ENCODE data around the gene ASB12. TPM values are rescaled to one million over a fixed set of nuclear protein-coding genes. Genes with fewer than 3 reads are reported as not detected.

Gene ASB12
- total and polyA plus RNA-seq, 10 of the 15 experiments (the other 5 are each of a cell fraction or from before 2014, with no cell fraction given), result 0.07 to 0.35 (median 0.14) TPM; not detected in 6

DNA sequence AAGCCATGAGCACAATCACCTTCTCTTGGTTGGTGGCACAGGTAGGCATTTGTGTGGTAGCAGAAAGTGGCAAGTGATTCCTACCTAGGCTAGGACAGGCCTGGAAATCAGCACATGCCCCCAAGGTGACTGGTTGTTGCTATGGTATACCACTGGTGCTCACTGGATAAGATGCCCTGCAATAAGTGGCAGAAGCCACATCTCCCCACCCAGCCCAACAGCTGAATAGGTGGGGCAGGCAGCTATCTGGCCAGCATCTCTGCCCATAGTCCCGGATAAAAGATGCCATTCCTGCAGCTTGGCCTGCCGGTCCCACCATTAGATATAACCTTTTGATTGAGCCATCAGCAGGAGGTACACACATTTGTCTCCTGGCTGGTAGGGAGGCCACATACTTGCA is 46.0 kb downstream of the ASB12 start (continued):
- TF ChIP-seq, protein P1, sequence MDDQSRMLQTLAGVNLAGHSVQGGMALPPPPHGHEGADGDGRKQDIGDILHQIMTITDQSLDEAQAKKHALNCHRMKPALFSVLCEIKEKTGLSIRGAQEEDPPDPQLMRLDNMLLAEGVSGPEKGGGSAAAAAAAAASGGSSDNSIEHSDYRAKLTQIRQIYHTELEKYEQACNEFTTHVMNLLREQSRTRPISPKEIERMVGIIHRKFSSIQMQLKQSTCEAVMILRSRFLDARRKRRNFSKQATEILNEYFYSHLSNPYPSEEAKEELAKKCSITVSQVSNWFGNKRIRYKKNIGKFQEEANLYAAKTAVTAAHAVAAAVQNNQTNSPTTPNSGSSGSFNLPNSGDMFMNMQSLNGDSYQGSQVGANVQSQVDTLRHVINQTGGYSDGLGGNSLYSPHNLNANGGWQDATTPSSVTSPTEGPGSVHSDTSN (IDR thresholded peaks at IDR 0.05; ENCODE audit: insufficient replicate concordance, low read depth, low read length), result no peak

GRCh38 chrX:64182208-64182607 is 48.2 kb downstream of the ASB12 start:
- Histone ChIP-seq H3K4me2 (ENCODE audit: control insufficient read depth, insufficient read depth) (no peak overlapping the region), H3K79me2 (ENCODE audit: control insufficient read depth, insufficient read depth, low read length) (no peaks in the 10 kb centered on the region), H3K27ac (ENCODE audit: control insufficient read depth, insufficient read depth) (no peak overlapping the region), H3K36me3 (ENCODE audit: control insufficient read depth in 2 of 2, insufficient read depth in 2 of 2, low read length in 1 of 2) (no peaks in the 10 kb centered on the region), H3K27me3 (replicated peaks in 1 of 2; ENCODE audit: control insufficient read depth in 2 of 2, insufficient read depth in 2 of 2, low read length in 1 of 2) (no peaks in the 10 kb centered on the region), H4K20me1 (ENCODE audit: control insufficient read depth, insufficient read depth) (no peaks in the 10 kb centered on the region), H2AFZ (ENCODE audit: control insufficient read depth, low read depth, low read length) (no peak overlapping the region), H3K4me1 (ENCODE audit: control insufficient read depth, insufficient read depth, low read length) (no peaks in the 10 kb centered on the region), H3K9me3 (replicated peaks; ENCODE audit: control insufficient read depth, insufficient read depth, low read length) (no peaks in the 10 kb centered on the region), H3K4me3 (no peak overlapping the region), H3K9ac (ENCODE audit: control insufficient read depth, insufficient read depth, low read length) (no peak overlapping the region)
- POLR2A ChIA-PET, result no interaction called here
- DNase-seq (ENCODE audit: low read depth, low spot score), result no peak
- SMC1A ChIA-PET (ENCODE audit: uncharacterized antibody, unreplicated experiment), result interaction anchor here (0.5 to 0.7 kb wide), 2 partner anchors 20 to 851 kb away, joined by 3 to 4 read pairs; no protein-coding TSS in a partner anchor
- FAIRE-seq, result no peak
- no TSS peak for BruUV-seq (replicated peaks)
- in situ Hi-C loops (cut with MboI), result no loop called here
- CTCF ChIA-PET, result interaction anchor here (1.3 kb wide), 1 partner anchor 11 kb away, joined by 3 read pairs; no protein-coding TSS in a partner anchor
- WGBS (ENCODE audit: insufficient coverage, insufficient replicate concordance, low lambda C conversion rate, missing lambda C conversion rate), result 49% methylated on average over 2 of the region's 2 CpGs
- no peak for ATAC-seq
- intact Hi-C loops (cut with micrococcal nuclease; ENCODE audit: unreplicated experiment), result no loop called here
- RAD21 ChIA-PET (ENCODE audit: unreplicated experiment), result no interaction called here
- TF ChIP-seq BACH1 (IDR thresholded peaks at IDR 0.05; ENCODE audit: borderline replicate concordance) (no peak), HSF1 (IDR thresholded peaks at IDR 0.05; ENCODE audit: low read depth, low read length) (no peak), YY1 (IDR thresholded peaks at IDR 0.05; ENCODE audit: low read depth, low read length) (no peak), PML (IDR thresholded peaks at IDR 0.05; ENCODE audit: low read length) (no peak), BMI1 (IDR thresholded peaks at IDR 0.05; ENCODE audit: borderline replicate concordance) (no peak), ZNF207 (IDR thresholded peaks at IDR 0.05; ENCODE audit: borderline replicate concordance) (no peak), E2F8 (IDR thresholded peaks at IDR 0.05; ENCODE audit: low read depth, partially characterized antibody) (no peak), NKRF (conservative IDR thresholded peaks at IDR 0.05) (no peak), JUND (IDR thresholded peaks at IDR 0.05; ENCODE audit: low read depth, low read length) (no peak)
- TF ChIP-seq, protein P2, sequence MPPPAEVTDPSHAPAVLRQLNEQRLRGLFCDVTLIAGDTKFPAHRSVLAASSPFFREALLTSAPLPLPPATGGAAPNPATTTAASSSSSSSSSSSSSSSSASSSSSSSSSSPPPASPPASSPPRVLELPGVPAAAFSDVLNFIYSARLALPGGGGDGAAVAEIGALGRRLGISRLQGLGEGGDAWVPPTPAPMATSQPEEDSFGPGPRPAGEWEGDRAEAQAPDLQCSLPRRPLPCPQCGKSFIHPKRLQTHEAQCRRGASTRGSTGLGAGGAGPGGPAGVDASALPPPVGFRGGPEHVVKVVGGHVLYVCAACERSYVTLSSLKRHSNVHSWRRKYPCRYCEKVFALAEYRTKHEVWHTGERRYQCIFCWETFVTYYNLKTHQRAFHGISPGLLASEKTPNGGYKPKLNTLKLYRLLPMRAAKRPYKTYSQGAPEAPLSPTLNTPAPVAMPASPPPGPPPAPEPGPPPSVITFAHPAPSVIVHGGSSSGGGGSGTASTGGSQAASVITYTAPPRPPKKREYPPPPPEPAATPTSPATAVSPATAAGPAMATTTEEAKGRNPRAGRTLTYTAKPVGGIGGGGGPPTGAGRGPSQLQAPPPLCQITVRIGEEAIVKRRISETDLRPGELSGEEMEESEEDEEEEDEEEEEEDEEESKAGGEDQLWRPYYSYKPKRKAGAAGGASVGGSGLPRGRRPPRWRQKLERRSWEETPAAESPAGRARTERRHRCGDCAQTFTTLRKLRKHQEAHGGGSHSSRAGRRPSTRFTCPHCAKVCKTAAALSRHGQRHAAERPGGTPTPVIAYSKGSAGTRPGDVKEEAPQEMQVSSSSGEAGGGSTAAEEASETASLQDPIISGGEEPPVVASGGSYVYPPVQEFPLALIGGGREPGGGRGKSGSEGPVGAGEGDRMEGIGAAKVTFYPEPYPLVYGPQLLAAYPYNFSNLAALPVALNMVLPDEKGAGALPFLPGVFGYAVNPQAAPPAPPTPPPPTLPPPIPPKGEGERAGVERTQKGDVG (CRISPR knock-in tag; IDR thresholded peaks at IDR 0.05), result no peak

All from GM12878 (cell line).